ENCODE data around the gene RFESD. TPM values are rescaled to one million over a fixed set of nuclear protein-coding genes. Genes with fewer than 3 reads are reported as not detected.

RFESD gene
- total and polyA plus RNA-seq, 2 of the 13 experiments (the other 11 are each of a cell fraction or from before 2014, with no cell fraction given) = 1.1 to 2.2 TPM

- TF ChIP-seq ZBTB40 (IDR thresholded peaks at IDR 0.05) (no peak), ZBTB40 (CRISPR knock-in tag; IDR thresholded peaks at IDR 0.05) (no peak), CTCF (CRISPR knock-in tag; IDR thresholded peaks at IDR 0.05) (peak; percentile 84), POLR2AphosphoS2 (IDR thresholded peaks at IDR 0.05; ENCODE audit: low read depth, low read length) (no peak), ZBTB25 (CRISPR knock-in tag; IDR thresholded peaks at IDR 0.05) (no peak), PHF5A (CRISPR knock-in tag; IDR thresholded peaks at IDR 0.05; ENCODE audit: low read depth, unreplicated experiment) (no peak), MAZ (IDR thresholded peaks at IDR 0.05; ENCODE audit: borderline replicate concordance, low read depth, low read length) (no peak), MAZ (CRISPR knock-in tag; IDR thresholded peaks at IDR 0.05; ENCODE audit: low read depth) (no peak)
Measured at GRCh38 chr5:95644351-95645042, 2.1 kb upstream of the RFESD start (continued).
